Measurements from ENCODE around the gene OPN4.
"Not testable (repeated sequence)": the region's sequence is repeated elsewhere in the genome, so short reads cannot be mapped to it uniquely, and the experiment has no call there.

Gene OPN4

GRCh38 chr10:86644794-86645445, 9.4 kb upstream of the OPN4 start:
- Mint-ChIP-seq H3K4me3 (no peak overlapping the region), H3K9me3 (no peaks in the 10 kb centered on the region), H3K27ac (no peak overlapping the region), H3K36me3 (ENCODE audit: low read depth) (no peaks in the 10 kb centered on the region), H3K27me3 (ENCODE audit: low read depth, poor library complexity) (peaks cover 48% of the 10 kb centered on the region), H3K4me1 (peaks cover 49% of the 10 kb centered on the region)
- TF ChIP-seq CTCF (IDR thresholded peaks at IDR 0.05) = no peak
- DNase-seq = no peak

- H3K27ac Mint-ChIP-seq; H3K36me3 Mint-ChIP-seq (ENCODE audit: low read depth); H3K4me3 Mint-ChIP-seq; H3K9me3 Mint-ChIP-seq; DNase-seq: not testable (repeated sequence)
- peaks cover 57% of the 10 kb centered on the region for H3K4me1 Mint-ChIP-seq
- H3K27me3 Mint-ChIP-seq (ENCODE audit: low read depth, poor library complexity) = peaks cover 44% of the 10 kb centered on the region
Measured at GRCh38 chr10:86645621-86646165, 8.7 kb upstream of the OPN4 start.

- no peak for DNase-seq
- Mint-ChIP-seq H3K27me3 (ENCODE audit: low read depth, poor library complexity) (peaks cover 44% of the 10 kb centered on the region), H3K4me3 (no peak overlapping the region), H3K36me3 (ENCODE audit: low read depth) (no peaks in the 10 kb centered on the region), H3K4me1 (peaks cover 58% of the 10 kb centered on the region), H3K9me3 (no peaks in the 10 kb centered on the region), H3K27ac (no peak overlapping the region)
- TF ChIP-seq CTCF (IDR thresholded peaks at IDR 0.05) = no peak
Measured at GRCh38 chr10:86646532-86646931, 7.8 kb upstream of the OPN4 start.

- H3K36me3 Mint-ChIP-seq (ENCODE audit: low read depth) = no peaks in the 10 kb centered on the region
- no peak for DNase-seq
- no peaks in the 10 kb centered on the region for H3K9me3 Mint-ChIP-seq
- TF ChIP-seq CTCF (IDR thresholded peaks at IDR 0.05) = no peak
- peaks cover 44% of the 10 kb centered on the region for H3K27me3 Mint-ChIP-seq (ENCODE audit: low read depth, poor library complexity)
- peaks cover 58% of the 10 kb centered on the region for H3K4me1 Mint-ChIP-seq
- no peak overlapping the region for H3K27ac Mint-ChIP-seq
- no peak overlapping the region for H3K4me3 Mint-ChIP-seq
Measured at GRCh38 chr10:86646933-86647332, 7.4 kb upstream of the OPN4 start.

GRCh38 chr10:86647773-86648703, 6.3 kb upstream of the OPN4 start:
- no peak for DNase-seq
- Mint-ChIP-seq H3K4me1 (peaks cover 63% of the 10 kb centered on the region), H3K27ac (no peak overlapping the region), H3K9me3 (no peaks in the 10 kb centered on the region), H3K36me3 (ENCODE audit: low read depth) (no peaks in the 10 kb centered on the region), H3K4me3 (no peak overlapping the region), H3K27me3 (ENCODE audit: low read depth, poor library complexity) (peaks cover 42% of the 10 kb centered on the region)
- no peak for TF ChIP-seq CTCF (IDR thresholded peaks at IDR 0.05)

- no peak for DNase-seq
- H3K9me3 Mint-ChIP-seq = no peaks in the 10 kb centered on the region
- H3K4me3 Mint-ChIP-seq = no peak overlapping the region
- H3K27me3 Mint-ChIP-seq (ENCODE audit: low read depth, poor library complexity) = peaks cover 38% of the 10 kb centered on the region
- no peaks in the 10 kb centered on the region for H3K36me3 Mint-ChIP-seq (ENCODE audit: low read depth)
- no peak overlapping the region for H3K27ac Mint-ChIP-seq
- peaks cover 56% of the 10 kb centered on the region for H3K4me1 Mint-ChIP-seq
- TF ChIP-seq CTCF (IDR thresholded peaks at IDR 0.05) = no peak
Measured at GRCh38 chr10:86648704-86649427, 5.5 kb upstream of the OPN4 start.
